ENCODE results near the gene CAMK2A. TPM values are rescaled to one million over a fixed set of nuclear protein-coding genes. Genes with fewer than 3 reads are reported as not detected.
A peak's percentile ranks its signal among the peaks of the same experiment; 100 is the strongest.

CAMK2A gene
- total and polyA plus RNA-seq, 10 donors: 0.03 to 1.1 (median 0.66) TPM; not detected in 2

- Histone ChIP-seq H3K4me1 (peaks cover 0 to 28% (median 11%) of the 10 kb centered on the region in 6 donors), H3K4me3 (no peak overlapping the region), H3K36me3 (no peaks in the 10 kb centered on the region), H3K27me3 (replicated peaks in 1 of 7) (peaks cover 0 to 44% (median 15%) of the 10 kb centered on the region in 7 donors), H3K9me3 (no peaks in the 10 kb centered on the region), H3K27ac (no peak overlapping the region)
- DNase-seq: no peak
- WGBS, 5 donors: 77 to 91% (median 81%) methylated on average over 2 of the region's 2 CpGs
- intact Hi-C loops (cut with DNase I; ENCODE audit: low total_unique reads): no loop called here
- no peak for TF ChIP-seq CTCF (IDR thresholded peaks at IDR 0.05 in 8 of 11, conservative IDR thresholded peaks at IDR 0.05 in 3 of 11)
- TF ChIP-seq POLR2AphosphoS5 (IDR thresholded peaks at IDR 0.05): no peak
- TF ChIP-seq POLR2A (IDR thresholded peaks at IDR 0.05): no peak
Observed at GRCh38 chr5:150305095-150305494, 15.5 kb upstream of the CAMK2A start.

GRCh38 chr5:150304481-150305081, 15.0 kb upstream of the CAMK2A start:
- WGBS, 5 donors: 78 to 94% (median 84%) methylated on average over 4 of the region's 4 CpGs
- Histone ChIP-seq H3K27ac (no peak overlapping the region), H3K9me3 (no peaks in the 10 kb centered on the region), H3K4me1 (peaks cover 0 to 28% (median 11%) of the 10 kb centered on the region in 6 donors), H3K36me3 (no peaks in the 10 kb centered on the region), H3K4me3 (no peak overlapping the region), H3K27me3 (replicated peaks in 1 of 7) (peaks cover 0 to 44% (median 15%) of the 10 kb centered on the region in 7 donors)
- intact Hi-C loops (cut with DNase I; ENCODE audit: low total_unique reads): no loop called here
- no peak for DNase-seq
- TF ChIP-seq POLR2AphosphoS5 (IDR thresholded peaks at IDR 0.05) (no peak), CTCF (IDR thresholded peaks at IDR 0.05 in 8 of 11, conservative IDR thresholded peaks at IDR 0.05 in 3 of 11) (no peak), POLR2A (IDR thresholded peaks at IDR 0.05) (no peak)

- H3K4me1 ChIP-seq: peaks cover 0 to 28% (median 11%) of the 10 kb centered on the region in 6 donors
- H3K9me3 ChIP-seq: no peaks in the 10 kb centered on the region
- H3K4me3 ChIP-seq: no peak overlapping the region
- TF ChIP-seq POLR2AphosphoS5 (IDR thresholded peaks at IDR 0.05) (no peak), POLR2A (IDR thresholded peaks at IDR 0.05) (no peak), CTCF (IDR thresholded peaks at IDR 0.05 in 8 of 11, conservative IDR thresholded peaks at IDR 0.05 in 3 of 11) (no peak)
- intact Hi-C loops (cut with DNase I; ENCODE audit: low total_unique reads): no loop called here
- peaks cover 0 to 44% (median 15%) of the 10 kb centered on the region in 7 donors for H3K27me3 ChIP-seq (replicated peaks in 1 of 7)
- no peaks in the 10 kb centered on the region for H3K36me3 ChIP-seq
- 65 to 83% (median 77%) methylated on average over 7 of the region's 7 CpGs for WGBS, 5 donors
- no peak overlapping the region for H3K27ac ChIP-seq
- DNase-seq: no peak
Observed at GRCh38 chr5:150303660-150304386, 14.2 kb upstream of the CAMK2A start.

GRCh38 chr5:150303070-150303615, 13.6 kb upstream of the CAMK2A start:
- H3K27me3 ChIP-seq (replicated peaks in 1 of 7): peaks cover 0 to 44% (median 15%) of the 10 kb centered on the region in 7 donors
- 21 to 43% (median 27%) methylated on average over 14 to 16 of the region's 16 CpGs for WGBS, 5 donors
- H3K36me3 ChIP-seq: no peaks in the 10 kb centered on the region
- DNase-seq: no peak
- peak overlapping the region in 2 of 8 donors; percentile 25 to 54 for H3K4me3 ChIP-seq
- no peaks in the 10 kb centered on the region for H3K9me3 ChIP-seq
- intact Hi-C loops (cut with DNase I; ENCODE audit: low total_unique reads): no loop called here
- H3K4me1 ChIP-seq: peaks cover 0 to 28% (median 11%) of the 10 kb centered on the region in 6 donors
- peak overlapping the region in 4 of 8 donors; percentile 28 to 45 (median 34) for H3K27ac ChIP-seq
- no peak for TF ChIP-seq POLR2AphosphoS5 (IDR thresholded peaks at IDR 0.05)
- no peak for TF ChIP-seq CTCF (IDR thresholded peaks at IDR 0.05 in 8 of 11, conservative IDR thresholded peaks at IDR 0.05 in 3 of 11)

All from spleen (tissue), 11 donors.